Measurements from ENCODE around the gene NEDD4L. TPM values are rescaled to one million over a fixed set of nuclear protein-coding genes. Genes with fewer than 3 reads are reported as not detected.
A peak's percentile ranks its signal among the peaks of the same experiment; 100 is the strongest.

The NEDD4L gene
- total RNA-seq, 2 experiments from 2014 or later, result 3.4 to 4.3 TPM

DNA sequence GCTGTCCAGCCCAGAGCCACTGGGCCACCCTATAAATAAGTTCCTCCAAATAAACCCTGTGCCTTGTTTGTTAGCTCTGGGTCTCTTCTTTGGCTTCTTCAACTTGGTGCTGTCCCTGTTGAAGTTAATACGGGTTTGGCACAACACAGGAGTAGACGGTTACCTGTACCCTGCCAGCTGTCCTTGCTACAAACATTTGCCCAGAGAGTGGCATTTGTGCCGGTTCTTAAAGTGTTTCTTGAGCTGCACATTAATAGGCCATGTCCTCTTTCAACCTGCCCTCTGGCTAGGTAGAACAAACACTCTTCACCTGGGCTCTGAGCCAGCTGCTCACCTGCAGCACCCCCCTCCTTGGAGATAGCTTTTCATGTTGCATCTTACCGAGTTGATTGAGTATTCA, 139.2 kb downstream of the NEDD4L start:
- Mint-ChIP-seq H3K9me3 (ENCODE audit: insufficient read depth) (no peaks in the 10 kb centered on the region), H3K27ac (no peak overlapping the region), H3K4me3 (no peak overlapping the region), H3K36me3 (ENCODE audit: low read depth) (no peaks in the 10 kb centered on the region), H3K27me3 (ENCODE audit: low read depth) (no peaks in the 10 kb centered on the region), H3K4me1 (ENCODE audit: low read depth) (no peaks in the 10 kb centered on the region)
- CTCF ChIA-PET, result interaction anchor here (1.5 to 1.7 kb wide), 2 partner anchors 140 to 301 kb away, joined by 4 to 5 read pairs; partner anchors contain the start of gene NEDD4L
- no peak for DNase-seq
- no peak for ATAC-seq
- POLR2A ChIA-PET, result no interaction called here

DNA sequence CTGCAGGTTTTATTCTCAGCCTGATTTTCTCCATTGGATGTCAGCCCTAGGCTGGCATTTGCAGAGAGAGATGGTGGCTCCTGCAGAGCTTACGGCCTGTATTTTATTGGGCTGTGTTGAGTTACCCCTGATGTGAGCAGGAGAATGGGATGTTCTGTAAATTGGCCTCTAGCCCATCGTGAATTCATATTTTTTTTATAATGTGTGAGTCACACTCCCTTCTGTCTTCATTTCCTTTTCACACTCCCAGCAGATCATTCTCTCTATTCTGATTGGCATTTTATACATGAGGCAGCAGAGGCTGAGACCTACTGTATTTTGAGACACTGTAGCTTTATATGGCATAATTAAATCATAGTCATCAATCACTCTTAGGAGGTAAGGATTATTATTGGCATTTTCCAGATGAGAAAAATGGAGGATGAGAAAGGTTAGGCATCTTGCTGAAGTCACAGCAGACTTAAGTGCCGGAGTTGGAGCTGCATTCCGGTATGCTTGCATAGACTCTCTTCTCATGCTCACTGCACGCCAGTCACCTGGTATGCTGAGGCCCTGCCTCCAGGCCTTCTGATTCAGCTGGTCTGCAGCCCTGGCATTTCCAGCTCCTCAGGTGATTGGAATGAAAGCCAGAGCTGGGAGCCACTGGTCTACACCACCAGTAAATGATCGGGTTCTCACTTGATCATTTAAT, 142.4 kb downstream of the NEDD4L start:
- DNase-seq, result no peak
- no peaks in the 10 kb centered on the region for H3K36me3 Mint-ChIP-seq (ENCODE audit: low read depth)
- H3K27ac Mint-ChIP-seq, result no peak overlapping the region
- no peak for ATAC-seq
- ChIA-PET POLR2A (no interaction called here), CTCF (no interaction called here)
- no peaks in the 10 kb centered on the region for H3K9me3 Mint-ChIP-seq (ENCODE audit: insufficient read depth)
- H3K4me1 Mint-ChIP-seq (ENCODE audit: low read depth), result no peaks in the 10 kb centered on the region
- H3K4me3 Mint-ChIP-seq, result no peak overlapping the region
- no peaks in the 10 kb centered on the region for H3K27me3 Mint-ChIP-seq (ENCODE audit: low read depth)

- ATAC-seq (no peak), DNase-seq (no peak)
- CTCF ChIA-PET, result no interaction called here
- Mint-ChIP-seq H3K9me3 (ENCODE audit: insufficient read depth) (no peaks in the 10 kb centered on the region), H3K4me1 (ENCODE audit: low read depth) (no peaks in the 10 kb centered on the region), H3K4me3 (no peak overlapping the region), H3K27ac (no peak overlapping the region), H3K36me3 (ENCODE audit: low read depth) (no peaks in the 10 kb centered on the region), H3K27me3 (ENCODE audit: low read depth) (peaks cover 2% of the 10 kb centered on the region)
- POLR2A ChIA-PET, result no interaction called here
These were observed 143.6 kb downstream of the NEDD4L start for GRCh38 chr18:58187674-58188073.

GRCh38 chr18:58188996-58189395, 145.0 kb downstream of the NEDD4L start:
- Mint-ChIP-seq H3K4me1 (ENCODE audit: low read depth) (no peaks in the 10 kb centered on the region), H3K27ac (no peak overlapping the region), H3K4me3 (no peak overlapping the region), H3K9me3 (ENCODE audit: insufficient read depth) (no peaks in the 10 kb centered on the region), H3K27me3 (ENCODE audit: low read depth) (peaks cover 9% of the 10 kb centered on the region), H3K36me3 (ENCODE audit: low read depth) (no peaks in the 10 kb centered on the region)
- ATAC-seq (no peak), DNase-seq (no peak)
- POLR2A ChIA-PET, result interaction anchor here (0.6 kb wide), 1 partner anchor 20 kb away, joined by 3 read pairs; no protein-coding TSS in a partner anchor
- CTCF ChIA-PET, result interaction anchor here (3.2 kb wide), 1 partner anchor 8 kb away, joined by 13 read pairs; no protein-coding TSS in a partner anchor

DNA sequence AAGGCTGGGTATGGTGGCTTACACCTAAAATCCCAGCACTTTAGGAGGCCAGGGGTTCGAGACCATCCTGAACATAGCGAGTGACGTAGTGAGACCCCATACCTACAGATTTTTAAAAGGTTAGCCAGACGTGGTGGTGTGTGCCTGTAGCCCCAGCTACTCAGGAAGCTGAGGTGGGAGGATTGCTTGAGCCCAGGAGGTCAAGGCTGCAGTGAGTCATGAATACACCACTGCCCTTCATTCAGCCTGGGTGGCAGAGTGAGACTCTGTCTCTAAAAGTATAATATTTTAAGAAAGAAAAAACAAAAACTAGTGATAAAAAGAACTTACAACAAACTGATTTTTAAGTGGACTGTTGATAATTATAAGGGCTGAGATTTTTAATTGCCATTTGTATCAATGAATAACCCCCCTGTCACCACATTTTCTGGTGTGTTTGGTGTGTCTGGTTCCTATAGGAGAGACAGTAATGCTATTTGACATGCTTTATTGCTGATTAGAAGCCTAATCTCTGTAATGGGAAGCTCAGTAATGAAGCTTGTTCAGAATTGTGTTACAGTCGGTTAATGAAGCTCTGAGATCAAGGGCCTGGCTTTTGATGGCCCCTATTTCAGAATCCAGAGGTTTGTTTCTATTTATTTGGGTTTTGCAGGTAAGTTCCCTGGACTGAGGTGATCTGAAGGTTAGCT, 147.0 kb downstream of the NEDD4L start:
- Mint-ChIP-seq H3K9me3 (ENCODE audit: insufficient read depth) (no peaks in the 10 kb centered on the region), H3K36me3 (ENCODE audit: low read depth) (no peaks in the 10 kb centered on the region), H3K4me3 (no peak overlapping the region), H3K27me3 (ENCODE audit: low read depth) (peaks cover 20% of the 10 kb centered on the region), H3K27ac (no peak overlapping the region), H3K4me1 (ENCODE audit: low read depth) (peaks cover 3% of the 10 kb centered on the region)
- no peak for ATAC-seq
- ChIA-PET CTCF (interaction anchor here (3.2 kb wide), 1 partner anchor 10 kb away, joined by 13 read pairs; no protein-coding TSS in a partner anchor), POLR2A (no interaction called here)
- DNase-seq, result no peak

DNA sequence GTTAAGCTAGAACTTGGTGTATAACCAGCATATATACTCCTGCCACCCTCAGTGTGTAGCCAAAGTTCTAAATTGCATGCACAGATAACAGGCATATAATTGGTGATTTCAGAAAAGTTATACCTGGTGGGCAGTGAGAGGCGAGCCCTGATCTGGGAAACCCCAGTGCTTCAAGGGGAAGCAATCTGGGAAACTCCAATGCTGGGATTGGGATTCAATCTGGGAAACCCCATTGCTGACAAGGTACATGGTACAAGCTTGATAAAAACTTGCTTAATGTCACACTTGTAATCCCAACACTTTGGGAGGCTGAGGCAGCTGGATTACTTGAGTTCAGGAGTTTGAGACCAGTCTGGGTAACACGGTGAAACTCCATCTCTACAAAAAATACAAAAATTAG, 147.6 kb downstream of the NEDD4L start:
- Mint-ChIP-seq H3K9me3 (ENCODE audit: insufficient read depth) (no peaks in the 10 kb centered on the region), H3K27ac (no peak overlapping the region), H3K27me3 (ENCODE audit: low read depth) (peaks cover 23% of the 10 kb centered on the region), H3K36me3 (ENCODE audit: low read depth) (no peaks in the 10 kb centered on the region), H3K4me1 (ENCODE audit: low read depth) (peaks cover 3% of the 10 kb centered on the region), H3K4me3 (no peak overlapping the region)
- ChIA-PET POLR2A (no interaction called here), CTCF (interaction anchor here (1.3 to 3.2 kb wide), 2 partner anchors 10 to 11 kb away, joined by 4 to 13 read pairs; no protein-coding TSS in a partner anchor)
- DNase-seq (no peak), ATAC-seq (no peak)

- H3K27me3 Mint-ChIP-seq (ENCODE audit: low read depth), result peaks cover 27% of the 10 kb centered on the region
- CTCF ChIA-PET, result interaction anchor here (1.3 to 1.7 kb wide), 2 partner anchors 12 to 32 kb away, joined by 3 to 4 read pairs; no protein-coding TSS in a partner anchor
- no peaks in the 10 kb centered on the region for H3K36me3 Mint-ChIP-seq (ENCODE audit: low read depth)
- H3K27ac Mint-ChIP-seq, result no peak overlapping the region
- H3K9me3 Mint-ChIP-seq (ENCODE audit: insufficient read depth), result no peaks in the 10 kb centered on the region
- H3K4me3 Mint-ChIP-seq, result no peak overlapping the region
- ATAC-seq (no peak), DNase-seq (no peak)
- POLR2A ChIA-PET, result no interaction called here
- H3K4me1 Mint-ChIP-seq (ENCODE audit: low read depth), result peaks cover 3% of the 10 kb centered on the region
These were observed 148.5 kb downstream of the NEDD4L start for GRCh38 chr18:58192519-58192918.

GRCh38 chr18:58194028-58194427, 150.0 kb downstream of the NEDD4L start:
- DNase-seq, result no peak
- Mint-ChIP-seq H3K27me3 (ENCODE audit: low read depth) (peaks cover 27% of the 10 kb centered on the region), H3K9me3 (ENCODE audit: insufficient read depth) (no peaks in the 10 kb centered on the region), H3K36me3 (ENCODE audit: low read depth) (no peaks in the 10 kb centered on the region), H3K4me1 (ENCODE audit: low read depth) (peaks cover 3% of the 10 kb centered on the region), H3K27ac (no peak overlapping the region), H3K4me3 (no peak overlapping the region)
- POLR2A ChIA-PET, result no interaction called here
- no peak for ATAC-seq
- CTCF ChIA-PET, result no interaction called here

DNA sequence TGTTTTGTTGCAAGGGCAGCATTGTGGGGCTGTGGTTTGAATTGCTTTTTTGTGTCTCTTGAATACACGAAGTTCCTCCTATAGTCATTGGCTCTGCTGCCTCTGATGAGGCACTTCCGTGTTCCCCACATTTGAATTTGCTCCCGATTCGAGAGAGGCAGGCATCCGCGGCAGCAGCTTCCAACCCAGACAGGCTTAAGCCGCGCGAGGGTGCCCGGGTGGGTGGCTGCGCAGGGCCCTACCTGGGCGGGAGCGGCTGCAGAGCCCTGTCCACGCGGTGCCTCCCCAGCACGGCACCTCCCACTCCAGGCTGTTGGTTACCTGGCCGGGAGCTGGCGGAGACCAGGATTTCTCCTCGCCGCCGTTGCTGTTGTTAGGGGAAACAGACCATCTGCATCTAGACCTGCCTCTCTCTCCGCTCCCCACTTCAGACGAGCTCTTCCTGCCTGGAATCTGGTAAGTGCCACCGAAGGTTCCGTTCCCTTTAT, 151.3 kb downstream of the NEDD4L start:
- ChIA-PET CTCF (interaction anchor here (2.1 kb wide), 1 partner anchor 14 kb away, joined by 11 read pairs; no protein-coding TSS in a partner anchor), POLR2A (no interaction called here)
- peak; percentile 79 for ATAC-seq
- H3K4me3 Mint-ChIP-seq, result peak overlapping the region; percentile 59
- peaks cover 3% of the 10 kb centered on the region for H3K4me1 Mint-ChIP-seq (ENCODE audit: low read depth)
- no peak overlapping the region for H3K27ac Mint-ChIP-seq
- H3K36me3 Mint-ChIP-seq (ENCODE audit: low read depth), result no peaks in the 10 kb centered on the region
- H3K27me3 Mint-ChIP-seq (ENCODE audit: low read depth), result peaks cover 27% of the 10 kb centered on the region
- DNase-seq, result no peak
- H3K9me3 Mint-ChIP-seq (ENCODE audit: insufficient read depth), result no peaks in the 10 kb centered on the region

DNA sequence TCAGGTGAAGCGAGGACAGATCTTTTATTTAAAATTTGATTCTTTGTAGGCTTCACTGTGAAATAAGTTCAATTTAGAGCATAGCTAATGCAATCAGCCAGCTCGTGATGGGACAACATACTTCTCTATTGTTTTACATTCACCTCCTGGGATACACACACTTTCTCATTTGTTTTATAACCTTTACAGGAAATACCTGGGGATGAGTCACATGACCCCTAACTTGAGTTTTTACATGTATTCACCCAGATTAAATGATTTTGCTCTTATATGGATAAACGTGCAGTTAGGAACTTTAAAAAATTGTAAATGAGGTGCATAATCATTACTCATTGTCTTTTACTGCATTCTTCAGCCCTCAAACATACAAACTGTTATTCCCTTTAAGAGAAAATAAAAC, 152.1 kb downstream of the NEDD4L start:
- CTCF ChIA-PET, result interaction anchor here (2.1 kb wide), 1 partner anchor 15 kb away, joined by 11 read pairs; no protein-coding TSS in a partner anchor
- Mint-ChIP-seq H3K36me3 (ENCODE audit: low read depth) (no peaks in the 10 kb centered on the region), H3K4me3 (no peak overlapping the region), H3K27ac (no peak overlapping the region), H3K9me3 (ENCODE audit: insufficient read depth) (no peaks in the 10 kb centered on the region), H3K4me1 (ENCODE audit: low read depth) (peaks cover 3% of the 10 kb centered on the region), H3K27me3 (ENCODE audit: low read depth) (peaks cover 27% of the 10 kb centered on the region)
- POLR2A ChIA-PET, result no interaction called here
- DNase-seq (no peak), ATAC-seq (no peak)

DNA sequence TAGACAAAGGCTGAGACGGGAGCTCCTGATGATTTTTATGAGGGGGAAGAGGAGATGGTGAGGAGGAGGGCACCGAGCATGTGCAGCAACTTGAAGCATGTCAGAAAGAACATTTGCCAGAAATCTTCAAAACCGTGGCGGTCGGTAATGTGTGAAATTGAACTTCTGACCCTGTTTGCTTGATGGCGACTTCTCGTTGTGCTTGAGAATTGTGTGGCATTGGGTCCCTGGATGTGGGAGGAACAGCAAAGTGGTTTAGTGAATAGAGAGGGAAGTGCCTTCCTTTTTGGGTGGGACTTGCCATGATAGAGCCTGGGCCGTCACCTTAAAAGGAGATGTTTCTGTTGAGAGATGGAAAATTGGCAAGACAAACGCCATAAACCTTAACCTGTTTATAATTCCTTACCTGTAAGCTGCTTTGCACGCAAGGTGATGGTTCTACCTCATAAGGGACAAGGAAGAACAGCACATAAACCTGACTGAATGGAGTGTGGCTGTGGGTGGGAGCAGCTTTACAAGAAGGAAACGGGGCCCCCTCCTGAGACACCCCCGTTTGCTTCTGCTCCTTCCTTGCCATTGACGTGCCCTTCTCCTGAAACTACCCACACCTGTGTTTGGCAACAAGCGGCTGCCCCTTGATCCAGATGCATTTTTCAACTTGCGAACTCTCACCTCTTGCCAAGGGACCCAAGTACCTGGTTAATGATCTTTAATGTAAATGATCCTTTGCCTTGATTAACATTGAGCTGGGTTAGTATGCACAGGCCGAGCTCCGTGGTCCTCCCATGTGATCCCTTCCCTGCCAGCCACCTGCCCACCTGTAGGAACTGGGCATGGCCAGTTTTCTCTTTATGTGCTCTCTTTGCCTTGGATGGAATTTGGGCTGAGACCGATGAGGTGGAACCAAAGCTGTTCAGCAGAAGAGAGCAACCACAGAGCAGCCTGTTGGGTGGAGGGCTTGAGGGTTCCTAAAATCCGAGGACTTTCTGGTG, 153.2 kb downstream of the NEDD4L start:
- no peak overlapping the region for H3K27ac Mint-ChIP-seq
- ChIA-PET POLR2A (no interaction called here), CTCF (interaction anchor here (2.1 kb wide), 1 partner anchor 16 kb away, joined by 11 read pairs; no protein-coding TSS in a partner anchor)
- DNase-seq (no peak), ATAC-seq (no peak)
- peaks cover 3% of the 10 kb centered on the region for H3K4me1 Mint-ChIP-seq (ENCODE audit: low read depth)
- H3K36me3 Mint-ChIP-seq (ENCODE audit: low read depth), result no peaks in the 10 kb centered on the region
- H3K27me3 Mint-ChIP-seq (ENCODE audit: low read depth), result peaks cover 25% of the 10 kb centered on the region
- no peaks in the 10 kb centered on the region for H3K9me3 Mint-ChIP-seq (ENCODE audit: insufficient read depth)
- H3K4me3 Mint-ChIP-seq, result no peak overlapping the region
